Activated CD4-positive, alpha-beta T cell treated with anti-CD3 and anti-CD28 coated beads for 1 hour (primary cell): ENCODE results near the gene HIBCH.
"Not testable (repeated sequence)": the region's sequence is repeated elsewhere in the genome, so short reads cannot be mapped to it uniquely, and the experiment has no call there.

Experiments used
- DNase-seq: peaks from one replicate; pipeline ENCODE4 v3.0.0-alpha.2; 2020

HIBCH gene

GRCh38 chr2:190319555-190320498 lies at the start of gene HIBCH:
HIBCH (minus strand) TSS chr2:190319826; CDS start chr2:190319750, 76 bp downstream.
- DNase-seq: peak; percentile 74

GRCh38 chr2:190367091-190367490 lies 47.5 kb upstream of the HIBCH start:
- no peak for DNase-seq

GRCh38 chr2:190366248-190366753 lies 46.7 kb upstream of the HIBCH start:
- no peak for DNase-seq

GRCh38 chr2:190365499-190366204 lies 46.0 kb upstream of the HIBCH start:
- DNase-seq: no peak

GRCh38 chr2:190362894-190363293 lies 43.3 kb upstream of the HIBCH start:
- no peak for DNase-seq

GRCh38 chr2:190361572-190361971 lies 41.9 kb upstream of the HIBCH start:
- DNase-seq: no peak

DNA sequence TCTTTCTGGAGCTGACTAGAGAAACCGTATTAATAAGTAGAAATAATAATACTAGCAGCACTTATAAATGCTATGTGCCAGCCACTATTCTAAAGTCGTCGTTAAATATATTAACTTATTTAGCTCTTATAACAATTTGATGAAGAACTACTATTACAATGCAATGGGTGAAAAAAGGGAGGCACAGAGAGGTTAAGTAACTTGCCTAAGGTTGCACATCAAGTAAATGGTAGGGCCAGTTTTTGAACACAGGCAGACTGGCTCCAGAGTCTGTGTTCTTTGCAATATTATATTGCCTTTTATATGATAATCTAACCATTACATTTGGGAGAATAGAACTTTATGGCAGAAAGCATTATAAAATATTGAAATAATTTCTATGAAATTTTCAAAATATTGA lies 41.3 kb upstream of the HIBCH start:
- no peak for DNase-seq

- no peak for DNase-seq
Measured at GRCh38 chr2:190360561-190360960, 40.9 kb upstream of the HIBCH start.

DNA sequence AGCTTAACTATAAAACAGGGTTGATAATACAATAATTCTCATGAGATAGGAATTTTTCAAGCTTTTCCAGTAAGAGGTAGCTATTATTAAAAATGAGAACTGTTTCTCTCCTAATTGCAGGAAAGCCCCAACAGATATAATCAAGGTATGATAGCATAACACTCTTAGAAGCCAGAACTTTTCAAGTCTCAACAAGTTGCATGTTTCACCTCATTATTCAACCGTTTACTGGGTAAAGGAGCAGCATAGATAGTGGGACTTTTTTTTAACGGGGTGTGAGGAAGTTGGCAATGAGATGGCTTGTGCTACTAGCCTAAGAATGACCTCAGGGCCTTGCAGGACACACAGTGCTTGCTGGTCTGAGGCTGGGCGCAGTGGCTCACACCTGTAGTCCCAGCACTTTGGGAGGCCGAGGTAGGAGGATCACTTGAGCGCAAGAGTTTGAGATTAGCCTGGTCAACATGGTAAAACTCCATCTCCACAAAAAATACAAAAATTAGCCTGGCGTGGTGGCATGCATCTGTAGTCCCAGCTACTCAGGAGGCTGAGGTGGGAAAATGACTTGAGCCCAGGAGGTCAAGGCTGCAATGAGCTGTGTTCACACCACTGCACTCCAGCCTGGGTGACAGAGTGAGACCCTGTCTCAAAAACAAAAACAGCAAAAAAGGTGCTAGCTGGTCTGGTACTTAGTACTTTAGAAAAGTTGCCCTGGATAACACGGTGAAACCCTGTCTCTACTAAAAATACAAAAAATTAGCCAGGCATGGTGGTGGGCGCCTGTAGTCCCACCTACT lies 39.2 kb upstream of the HIBCH start:
- DNase-seq: not testable (repeated sequence)

DNA sequence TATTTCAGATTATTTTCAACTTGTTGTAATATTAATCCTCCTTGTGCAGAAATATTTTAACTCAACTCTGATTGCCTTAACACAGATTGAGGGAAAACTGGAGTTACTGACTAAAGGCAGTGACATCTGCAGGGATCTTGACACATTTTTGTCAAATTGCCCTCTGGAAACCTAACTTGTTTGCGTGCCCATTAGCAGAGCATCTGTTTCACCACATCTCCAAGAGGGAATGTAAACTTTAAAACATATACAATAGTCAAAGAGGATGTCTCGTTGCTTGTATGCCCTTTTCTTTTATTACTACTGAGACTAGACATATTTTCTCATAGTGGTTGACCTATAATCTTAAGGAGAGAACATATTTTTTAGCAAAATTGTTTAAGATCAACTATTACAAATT lies 38.0 kb upstream of the HIBCH start:
- no peak for DNase-seq

- no peak for DNase-seq
Measured at GRCh38 chr2:190355968-190356644, 36.5 kb upstream of the HIBCH start.

- DNase-seq: no peak
Measured at GRCh38 chr2:190354003-190354690, 34.5 kb upstream of the HIBCH start.

DNA sequence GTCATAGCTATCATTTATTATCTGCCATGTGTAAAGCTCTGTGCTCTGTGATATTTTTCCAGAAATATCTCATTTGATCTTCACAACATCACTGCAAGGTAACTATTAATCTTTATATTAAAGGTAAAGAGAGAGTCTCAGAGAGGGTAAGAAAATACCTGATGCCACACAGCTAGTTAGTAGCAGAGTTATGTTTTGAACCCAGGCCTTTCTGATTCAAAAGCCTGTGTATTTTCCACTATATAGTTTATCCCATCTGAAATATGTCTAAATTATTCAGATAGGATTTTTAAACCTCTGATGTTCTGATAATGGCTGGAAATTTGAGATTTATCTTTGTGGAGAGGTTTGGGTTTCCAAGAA lies 33.9 kb upstream of the HIBCH start:
- no peak for DNase-seq

- no peak for DNase-seq
Measured at GRCh38 chr2:190352668-190353536, 33.3 kb upstream of the HIBCH start.

DNA sequence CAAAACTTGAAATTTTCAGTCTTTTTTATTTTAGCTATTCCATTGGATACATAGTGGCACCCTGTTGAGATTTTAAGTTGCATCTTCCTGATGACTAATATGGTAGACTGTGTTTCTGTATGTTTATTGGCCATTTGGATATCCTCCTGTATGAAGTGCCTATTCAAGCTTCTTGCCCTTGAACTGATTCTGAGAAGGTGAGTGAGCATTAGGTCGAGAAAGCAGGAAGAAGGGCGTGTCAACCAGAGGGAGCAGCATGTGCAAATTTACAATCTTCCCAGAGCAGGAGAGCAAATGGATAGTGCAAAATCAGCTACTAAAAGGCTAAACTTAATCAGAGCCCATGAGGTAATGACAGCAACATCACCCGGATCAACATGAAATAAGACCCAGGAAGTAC lies 32.3 kb upstream of the HIBCH start:
- DNase-seq: no peak

DNA sequence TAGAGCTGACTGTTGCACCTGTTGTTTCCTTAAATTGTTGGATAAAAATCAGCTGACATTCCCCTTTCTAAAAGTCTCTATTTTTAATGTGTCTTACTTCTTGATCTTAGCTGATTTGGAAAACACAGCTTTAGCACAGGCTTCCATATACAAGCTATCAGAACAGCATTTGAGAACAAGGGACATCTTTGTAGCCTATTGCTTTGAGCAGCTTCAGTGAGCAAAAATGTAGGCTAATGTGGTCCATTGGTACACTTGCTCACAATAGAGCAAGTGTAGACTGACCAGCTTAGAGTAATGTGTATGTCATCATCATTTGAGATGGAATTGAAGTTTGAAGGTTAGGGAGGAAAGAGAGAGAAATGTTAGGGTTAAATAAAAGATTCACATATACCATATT lies 30.7 kb upstream of the HIBCH start:
- DNase-seq: no peak

- DNase-seq: no peak
Measured at GRCh38 chr2:190344276-190344827, 24.7 kb upstream of the HIBCH start.

DNA sequence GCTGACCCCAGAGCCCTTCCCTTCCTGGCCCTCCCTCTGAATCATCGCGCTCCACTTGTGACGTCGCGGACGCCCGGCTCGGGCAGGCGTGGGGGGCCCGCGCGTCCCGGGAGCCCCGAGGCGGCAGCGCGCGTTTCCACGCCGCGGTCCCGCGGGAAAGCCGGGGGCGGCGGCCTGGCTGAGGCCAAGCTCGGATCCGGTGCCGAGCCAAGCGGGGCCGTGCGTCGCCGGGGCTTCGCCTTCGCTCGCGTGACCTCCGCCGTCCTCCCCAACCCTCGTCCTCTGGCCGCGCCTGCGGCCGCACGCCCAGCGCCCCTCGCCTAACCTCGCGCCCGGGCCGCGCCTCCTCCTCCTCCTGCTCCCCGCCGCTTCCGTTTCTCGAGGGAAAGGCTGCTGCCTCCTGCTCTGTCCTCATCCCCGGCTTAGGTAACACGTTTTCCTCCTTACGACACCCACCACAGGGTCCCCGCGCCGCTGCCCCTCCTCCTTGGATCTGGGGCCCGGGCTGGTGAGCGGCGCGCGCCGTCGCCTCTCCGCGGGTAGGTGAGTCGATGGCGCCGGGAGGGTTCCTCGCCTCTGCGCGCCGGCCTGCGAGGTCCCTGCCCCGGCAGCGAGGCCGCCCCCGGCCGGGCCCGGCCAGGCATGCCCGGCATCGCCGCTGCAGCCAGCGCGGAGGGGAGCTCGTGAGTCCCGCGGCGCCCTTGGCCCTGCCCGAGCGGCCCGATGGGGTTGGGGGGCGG lies 24.1 kb upstream of the HIBCH start, which contains the start of gene INPP1:
TSS of gene INPP1 (plus strand) at position 54 of the 740 bp plus-strand sequence. CDS start 16,514 bp downstream, outside the sequence.
- DNase-seq: peak; percentile 14

- DNase-seq: no peak
Measured at GRCh38 chr2:190343089-190343535, 23.5 kb upstream of the HIBCH start.
